GM18499 (cell line): ENCODE measurements around the gene PLCL2.

Source experiments
- ATAC-seq: cut with Tn5 transposase; IDR thresholded peaks from one replicate; pipeline ENCODE4 v1.9.1; 2021; ENCODE audit warnings: moderate number of reproducible peaks; ENCODE audit not compliant: insufficient read depth, unreplicated experiment

PLCL2 gene

DNA sequence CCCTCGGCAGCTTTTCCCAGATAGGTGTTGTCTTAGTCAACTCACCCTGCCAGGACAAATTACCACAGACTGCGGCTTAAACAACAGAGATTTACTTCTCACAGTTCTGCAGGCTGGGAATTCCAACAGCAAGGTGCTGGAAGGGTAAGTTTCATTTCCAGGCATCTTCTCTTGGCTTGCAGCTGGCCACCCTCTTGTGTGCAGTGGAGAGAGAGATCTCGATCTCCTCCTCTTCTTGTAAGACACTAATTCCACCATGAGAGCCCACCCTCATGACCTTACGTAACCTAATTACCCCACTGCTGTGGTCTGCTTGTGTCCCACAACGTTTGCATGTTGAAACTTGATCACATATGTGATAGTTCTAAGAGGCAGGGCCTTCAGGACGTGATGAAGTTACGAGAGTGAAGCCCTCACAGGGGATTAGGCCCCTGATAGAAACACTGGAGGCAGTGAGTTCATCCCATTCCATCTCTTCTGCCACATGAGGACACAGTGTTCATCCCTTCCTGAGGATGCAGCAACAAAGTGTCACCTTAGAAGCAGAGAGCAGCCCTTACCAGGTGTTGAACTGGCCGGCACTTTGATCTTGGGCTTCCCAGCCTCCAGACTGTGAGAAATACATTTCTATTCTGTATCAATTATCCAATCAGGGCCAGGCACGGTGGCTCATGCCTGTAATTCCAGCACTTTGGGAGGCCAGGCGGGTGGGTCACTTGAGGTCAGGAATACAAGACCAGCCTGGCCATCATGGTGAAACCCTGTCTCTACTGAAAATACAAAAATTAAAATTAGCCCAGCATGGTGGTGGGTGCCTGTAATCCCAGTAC, 247.7 kb downstream of the PLCL2 start:
- ATAC-seq: no peak

- ATAC-seq: no peak
These were observed 249.1 kb downstream of the PLCL2 start for GRCh38 chr3:17133632-17134545.

- ATAC-seq: no peak
These were observed 250.9 kb downstream of the PLCL2 start for GRCh38 chr3:17135696-17136095.

DNA sequence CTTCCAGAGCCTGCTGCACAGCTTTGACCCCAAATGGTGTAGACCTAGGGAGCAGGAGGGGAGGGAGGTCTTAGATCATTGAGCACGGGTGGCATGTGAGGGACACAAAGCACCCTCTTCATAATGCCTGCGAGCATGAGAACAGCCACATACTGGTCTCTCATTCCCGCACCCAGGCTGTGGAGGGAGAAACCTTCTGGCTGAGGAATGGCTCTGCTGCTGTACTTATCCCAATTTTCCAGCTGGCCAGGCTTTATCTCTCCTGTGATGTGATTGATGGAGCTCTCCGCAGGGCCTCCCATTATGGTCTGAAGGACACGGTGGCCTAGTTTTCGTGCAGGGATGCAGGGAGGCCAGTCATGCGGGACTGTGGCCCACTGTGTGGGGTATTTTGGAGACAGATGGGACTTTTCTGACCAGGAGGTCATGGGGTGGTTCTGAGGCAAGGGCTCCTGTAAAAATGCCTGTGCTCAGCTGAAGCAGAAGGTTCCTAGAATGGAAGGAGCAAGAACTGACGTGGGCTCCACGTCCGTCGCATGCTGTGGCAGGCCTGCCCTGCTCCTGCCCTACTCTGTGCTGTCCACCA, 251.5 kb downstream of the PLCL2 start:
- ATAC-seq: no peak

- ATAC-seq: no peak
These were observed 252.6 kb downstream of the PLCL2 start for GRCh38 chr3:17137321-17137826.

GRCh38 chr3:17138246-17139039, 253.7 kb downstream of the PLCL2 start:
- ATAC-seq: no peak
